GDM1 (cell line): ENCODE data around the gene ZNF407.

ENCODE experiments used
- DNase-seq: peaks from one replicate; lab custom pipeline; 2025; lab: John Stamatoyannopoulos, UW

ZNF407 gene

DNA sequence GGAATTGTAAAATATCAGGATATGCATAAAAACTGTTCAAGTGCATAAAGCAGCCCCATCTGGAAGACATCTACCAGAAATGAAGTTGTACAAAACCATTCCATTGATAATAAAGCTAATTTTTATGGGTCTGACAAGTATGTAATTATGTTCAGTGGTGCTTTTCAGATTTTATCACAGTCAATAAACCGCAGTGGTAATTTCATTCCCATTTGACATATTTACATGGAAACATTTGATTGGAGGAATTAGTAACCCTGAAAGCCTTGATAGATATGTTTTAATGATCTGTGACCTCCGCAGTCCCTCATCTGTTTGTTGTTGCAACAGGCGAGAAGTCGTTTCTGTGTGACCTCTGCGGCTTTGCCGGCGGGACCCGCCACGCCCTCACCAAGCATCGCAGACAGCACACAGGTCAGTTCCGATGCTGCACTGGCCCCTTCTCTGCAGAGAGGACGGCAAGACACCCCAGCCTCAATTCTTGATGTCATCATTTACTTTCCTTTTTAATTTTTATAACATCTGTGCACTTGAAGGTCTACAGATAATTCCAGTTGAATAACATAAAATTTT lies 283.1 kb downstream of the ZNF407 start:
- no peak for DNase-seq

DNA sequence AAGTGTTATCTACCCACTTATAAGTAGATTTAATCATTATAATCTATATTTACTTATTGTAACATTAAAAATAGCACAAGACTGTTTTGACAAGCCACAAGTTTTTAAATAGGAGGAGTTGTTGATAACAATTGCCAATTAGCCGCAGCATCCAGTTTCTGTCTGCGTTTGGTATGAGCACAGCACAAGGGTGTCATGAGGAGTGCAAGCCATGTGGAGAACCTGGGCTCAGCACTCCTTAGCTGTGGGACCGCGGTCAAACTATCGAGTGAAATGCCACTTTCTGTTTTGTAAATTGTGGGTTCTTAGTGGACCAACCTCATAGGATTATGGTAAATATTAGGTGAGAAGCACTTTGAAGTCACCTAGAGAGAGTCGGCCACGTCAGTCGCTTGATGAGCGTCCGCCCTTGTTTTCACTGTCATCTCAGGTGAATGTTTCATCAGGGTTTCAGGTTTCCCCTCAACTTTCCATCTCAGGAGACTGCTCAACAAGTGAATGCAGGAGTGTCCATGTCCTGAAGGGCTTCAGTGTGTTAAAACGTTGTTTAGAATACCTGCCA lies 294.5 kb downstream of the ZNF407 start:
- no peak for DNase-seq

DNA sequence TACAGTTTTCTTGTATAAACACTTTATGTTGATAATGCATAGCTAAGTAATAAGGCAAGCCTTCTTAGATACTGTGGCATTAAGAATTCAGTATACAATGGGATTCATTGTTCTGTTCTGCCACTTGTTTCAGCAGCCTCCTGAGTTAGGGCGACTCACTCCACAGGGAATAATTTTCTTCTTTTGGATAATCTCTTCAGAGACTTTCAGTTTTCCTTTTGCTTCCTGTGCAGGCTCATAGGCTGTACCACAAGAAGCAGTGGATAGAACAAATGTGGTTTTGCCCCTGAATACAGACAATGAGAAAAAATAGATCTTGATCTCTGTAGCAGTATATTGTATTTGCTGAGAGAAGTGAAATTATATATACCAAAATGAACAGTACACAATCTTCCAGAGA lies 298.0 kb downstream of the ZNF407 start:
- no peak for DNase-seq

DNA sequence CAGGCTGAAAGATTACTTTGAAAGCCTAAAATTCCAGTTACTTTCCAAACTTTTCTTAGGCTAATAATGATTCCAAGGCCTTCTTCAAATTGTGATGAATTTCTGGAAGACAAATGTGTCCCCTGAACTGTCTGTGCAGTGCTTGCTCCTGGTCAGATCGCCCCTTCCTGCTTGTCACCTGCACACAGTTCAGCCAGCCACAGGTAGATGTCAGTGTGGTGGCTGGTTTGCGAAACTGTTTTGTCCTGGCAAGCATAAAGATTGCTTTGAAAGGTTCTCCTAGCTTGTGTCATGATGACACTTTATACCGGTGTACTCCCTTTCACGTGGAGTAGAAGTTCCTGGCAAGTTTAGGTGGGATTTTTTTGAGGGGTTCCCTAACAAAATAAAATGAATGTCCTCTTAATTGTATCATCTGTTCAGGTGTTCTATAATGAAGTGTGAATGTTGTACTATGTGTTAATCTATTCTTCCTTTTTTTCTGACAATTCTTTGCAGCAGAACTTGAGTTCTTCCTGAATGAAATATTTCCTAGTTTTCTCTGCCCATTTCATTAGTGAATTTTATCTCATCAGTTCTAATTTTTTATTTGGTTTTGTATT lies 298.8 kb downstream of the ZNF407 start:
- DNase-seq = no peak

DNA sequence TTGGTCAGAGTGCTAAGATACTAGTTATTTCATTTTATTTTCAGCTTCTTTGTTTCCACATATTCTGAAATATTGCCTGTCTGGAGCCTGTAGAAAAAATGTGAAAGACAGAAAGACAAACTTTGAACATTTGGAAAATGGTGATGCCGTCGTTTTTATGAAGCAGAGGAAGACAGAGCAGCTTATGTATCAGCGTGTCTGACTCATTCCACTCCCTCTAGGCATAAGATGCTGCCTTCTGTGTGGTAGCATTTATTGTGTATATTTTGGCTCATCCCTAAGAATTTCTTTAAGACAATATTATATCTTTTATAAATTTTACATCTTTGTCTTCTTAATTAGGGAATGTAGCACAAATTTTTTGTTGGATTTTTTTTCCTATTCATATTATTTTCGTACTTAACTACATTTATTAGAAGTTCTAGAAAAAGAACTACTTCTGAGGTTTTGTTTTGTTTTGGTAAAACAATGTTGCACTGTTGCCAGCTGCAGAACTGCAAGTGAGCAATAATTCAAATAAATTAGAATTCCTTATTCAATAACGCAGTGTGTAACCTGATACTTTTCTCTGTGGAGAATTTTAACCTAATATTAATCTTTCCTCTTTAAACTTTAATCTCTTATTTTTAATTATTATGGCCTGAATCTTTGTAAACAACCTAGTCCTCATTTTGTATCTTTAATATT lies 300.4 kb downstream of the ZNF407 start:
- DNase-seq = no peak

DNA sequence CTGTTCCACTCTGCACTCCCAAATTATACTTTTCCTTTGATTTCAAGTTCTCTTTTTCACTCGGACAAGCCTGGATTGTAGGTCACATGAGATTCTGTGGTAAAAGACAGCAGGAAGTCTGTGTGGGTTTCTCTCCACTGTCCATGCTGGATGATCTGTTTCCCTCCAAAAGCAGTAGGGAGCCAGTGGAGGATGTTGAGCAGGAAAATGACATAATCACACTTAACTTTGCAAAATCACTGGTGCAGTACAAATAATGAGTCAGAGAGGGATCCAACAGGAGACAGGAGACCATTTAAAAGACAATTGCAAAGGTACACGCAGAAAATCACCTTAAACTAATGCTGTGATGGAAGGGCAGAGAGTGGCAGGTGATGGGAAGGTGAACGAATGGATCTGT lies 301.3 kb downstream of the ZNF407 start:
- DNase-seq = peak; percentile 10

DNA sequence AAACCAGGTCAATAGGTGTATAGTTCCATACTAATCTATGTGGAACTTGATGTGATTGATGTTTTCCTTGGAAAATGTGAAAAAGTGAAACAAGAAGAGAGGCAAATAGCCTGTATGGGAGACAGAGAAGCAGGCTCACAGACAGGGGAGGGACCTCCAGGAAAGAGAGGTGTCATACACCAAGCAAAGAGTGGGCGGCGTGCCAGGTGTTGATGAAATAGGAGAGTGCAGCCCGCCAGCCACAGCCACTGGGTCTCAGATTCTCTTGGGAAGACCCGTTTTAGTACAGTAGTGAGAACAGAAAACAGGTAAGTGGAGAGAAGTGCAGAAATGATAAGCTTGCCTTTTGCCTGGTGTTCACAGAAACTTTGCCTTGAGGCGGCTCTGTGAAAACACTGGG lies 301.9 kb downstream of the ZNF407 start:
- no peak for DNase-seq

DNA sequence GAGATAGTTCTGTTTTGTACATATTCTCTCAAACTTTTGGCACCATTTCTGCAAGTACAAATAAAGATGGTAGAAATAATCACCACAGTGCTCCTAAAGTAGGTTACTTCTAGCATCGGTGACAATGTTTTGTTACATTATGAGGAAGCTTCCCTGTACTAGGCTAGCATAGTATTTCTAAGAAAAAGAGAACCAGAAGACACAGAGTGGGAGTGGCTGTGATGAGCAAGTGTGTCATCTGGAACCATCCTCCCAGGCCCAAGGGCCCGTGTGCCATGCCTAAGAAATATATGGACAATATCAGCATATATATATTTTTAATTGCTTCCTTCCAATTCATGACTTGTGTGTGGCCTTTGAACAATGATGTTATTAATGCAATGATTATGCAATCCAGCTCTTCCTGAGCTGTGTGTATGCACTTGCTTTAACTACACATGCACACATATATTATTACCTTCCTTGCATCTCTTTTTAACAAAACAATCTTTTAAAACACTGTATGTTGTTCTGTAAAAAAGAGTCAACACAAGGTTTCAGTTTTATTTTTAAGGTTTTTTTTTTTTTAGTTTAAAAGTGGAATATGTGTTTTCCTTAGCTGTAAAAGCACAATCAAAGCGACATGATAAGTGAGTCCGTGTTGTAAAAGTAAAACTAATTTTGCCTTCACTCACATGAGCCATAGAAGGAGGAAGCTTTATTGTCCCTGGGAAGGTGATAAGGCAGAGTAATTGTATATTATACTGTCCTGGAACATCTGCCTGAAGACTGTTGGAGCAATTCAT lies 303.9 kb downstream of the ZNF407 start:
- DNase-seq = no peak

DNA sequence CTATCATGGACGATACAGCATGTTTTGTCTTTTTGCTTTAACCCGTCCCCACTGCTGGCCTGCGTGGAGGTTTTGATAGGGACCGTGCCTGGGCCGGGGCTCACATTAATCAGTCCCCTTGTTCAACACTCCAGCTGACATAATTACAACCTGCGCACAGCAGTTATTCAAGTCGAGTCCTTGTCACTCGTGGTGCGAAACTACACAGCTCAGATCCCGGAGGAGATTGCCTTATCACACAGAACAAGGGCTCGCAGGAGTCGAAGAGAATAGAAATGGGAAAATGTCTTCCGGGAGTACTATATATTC lies 304.4 kb downstream of the ZNF407 start:
- DNase-seq = no peak

DNA sequence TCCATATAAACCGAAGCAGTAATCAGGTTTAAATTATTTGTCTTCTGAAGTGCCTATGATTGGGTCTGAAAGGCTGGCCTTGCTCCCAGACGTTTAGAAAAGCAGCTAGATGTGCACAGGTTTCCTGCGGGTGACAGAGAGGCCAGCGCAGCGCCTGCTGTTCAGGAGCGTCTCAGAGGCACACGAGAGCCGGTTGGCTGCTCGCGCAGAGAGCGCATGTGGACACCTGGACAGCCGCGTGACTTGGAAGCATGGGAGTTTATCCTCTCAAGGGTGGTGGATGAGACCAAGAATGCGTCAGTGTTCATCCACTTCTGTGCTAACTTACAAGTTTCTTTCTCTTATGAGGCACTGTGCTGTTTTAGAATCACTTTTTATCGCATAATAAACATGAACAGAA lies 307.6 kb downstream of the ZNF407 start:
- no peak for DNase-seq

DNA sequence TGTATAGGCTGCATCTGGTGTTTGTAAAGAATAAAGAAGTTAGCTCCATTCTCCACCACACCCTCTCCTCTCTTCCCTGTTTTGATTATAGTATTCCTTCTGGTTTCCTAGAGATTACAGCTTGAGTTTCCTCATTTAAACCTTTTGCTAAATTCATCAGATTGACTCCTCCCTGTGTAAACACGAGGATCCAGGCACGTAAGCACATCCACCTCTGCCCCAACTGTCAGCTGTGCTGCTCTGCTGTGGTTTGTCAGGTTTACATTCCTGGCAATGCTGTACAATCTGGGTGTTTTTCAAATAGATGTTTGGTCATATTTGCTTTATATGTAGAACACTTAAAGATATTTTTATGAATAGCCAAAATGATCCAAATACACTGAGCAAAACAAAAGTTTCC lies 308.5 kb downstream of the ZNF407 start:
- no peak for DNase-seq

DNA sequence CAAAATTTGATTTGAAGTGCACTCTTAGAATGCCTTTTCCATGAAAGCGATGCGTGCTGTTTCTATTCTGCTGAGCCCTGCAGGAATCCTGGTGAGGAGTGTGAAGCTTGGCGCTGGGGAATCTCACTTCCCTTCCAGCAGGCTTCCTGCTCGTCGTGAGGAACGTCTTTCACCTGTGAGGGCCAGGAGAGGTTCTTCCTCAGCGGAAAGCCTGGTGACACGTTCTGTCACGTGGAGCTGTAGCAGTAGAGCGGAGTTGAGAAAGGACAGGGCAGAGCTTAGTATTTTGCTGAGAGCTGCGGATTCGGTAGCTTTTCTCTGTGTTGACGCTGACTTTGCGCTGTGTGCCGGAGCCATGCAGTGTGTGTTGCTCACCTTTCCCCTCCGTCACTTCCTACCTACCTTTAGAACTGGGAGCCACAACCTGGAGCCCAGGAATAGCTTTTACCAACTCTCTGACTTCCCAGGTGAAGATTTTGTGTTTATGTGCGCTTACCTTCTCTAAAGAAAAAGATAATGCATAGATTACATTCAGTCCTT lies 316.5 kb downstream of the ZNF407 start:
- no peak for DNase-seq

DNA sequence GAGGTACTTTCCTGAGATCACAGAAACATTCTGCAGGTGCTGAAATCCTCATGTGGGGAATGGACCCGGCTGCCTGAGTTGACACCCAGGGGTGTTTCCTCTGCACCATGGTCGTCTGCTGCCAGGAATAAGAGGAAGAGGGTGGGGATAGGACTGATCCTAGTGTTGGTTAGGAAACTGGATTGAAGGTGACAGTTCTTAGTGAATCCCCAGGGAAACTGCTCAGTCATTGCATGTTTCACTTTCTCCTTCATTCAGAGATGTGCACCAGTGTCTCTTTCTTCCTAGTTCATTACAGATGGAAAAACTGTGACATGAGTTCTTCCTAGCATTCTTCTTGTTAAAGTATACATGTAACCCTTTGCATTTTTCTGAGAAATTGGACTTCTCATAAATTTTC lies 317.0 kb downstream of the ZNF407 start:
- DNase-seq = no peak

DNA sequence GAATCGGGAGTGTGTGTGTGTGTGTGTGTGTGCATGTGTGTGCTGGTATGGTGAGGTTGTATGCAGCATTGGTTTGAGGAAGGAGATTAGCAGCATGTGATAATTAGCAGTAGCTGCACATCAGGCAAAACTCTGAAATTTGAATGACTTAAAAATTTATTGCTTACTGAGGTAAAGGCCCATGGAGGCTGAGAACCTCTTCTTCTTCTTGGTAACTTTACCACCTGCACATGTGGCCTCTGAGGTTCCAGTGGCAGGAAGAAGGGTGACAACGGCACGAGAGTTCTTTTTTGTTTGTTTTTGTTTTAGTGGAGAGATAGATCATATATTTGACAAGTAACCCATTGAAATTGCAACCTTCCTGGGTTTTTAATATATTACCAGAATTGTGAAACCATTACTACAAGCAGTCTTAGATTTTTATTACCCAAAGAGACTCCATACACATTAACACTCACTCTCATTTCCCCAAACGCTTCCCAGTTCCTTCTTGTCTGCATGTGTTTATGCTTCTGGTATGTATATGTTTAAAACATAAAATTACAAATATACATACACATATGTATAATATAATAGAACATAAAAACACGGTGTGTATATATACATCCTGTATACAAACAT lies 319.2 kb downstream of the ZNF407 start:
- no peak for DNase-seq

DNA sequence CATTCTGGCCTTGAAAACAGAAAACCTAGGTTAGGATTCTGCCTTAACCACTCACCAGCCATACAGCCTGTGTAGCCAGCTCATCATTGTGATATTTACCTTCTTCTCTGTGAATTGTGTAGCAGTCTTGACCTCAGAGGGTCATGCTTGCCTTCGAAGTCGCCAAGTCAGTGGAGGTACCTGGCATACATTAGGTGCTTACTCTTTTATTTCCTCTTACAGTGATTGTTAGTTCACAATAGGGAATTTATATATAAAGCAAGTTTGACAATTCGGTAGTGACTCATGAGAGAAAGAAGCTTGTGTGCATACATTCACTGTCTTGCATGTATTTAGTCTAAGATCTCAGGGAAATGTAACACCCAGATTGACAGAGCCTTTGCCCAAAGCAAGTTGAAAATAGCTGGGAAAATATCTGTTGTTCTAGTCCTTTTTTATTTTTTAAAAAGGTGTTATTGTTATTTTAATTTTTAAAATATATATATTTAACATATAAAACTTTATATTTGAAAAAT lies 320.7 kb downstream of the ZNF407 start:
- DNase-seq = no peak

DNA sequence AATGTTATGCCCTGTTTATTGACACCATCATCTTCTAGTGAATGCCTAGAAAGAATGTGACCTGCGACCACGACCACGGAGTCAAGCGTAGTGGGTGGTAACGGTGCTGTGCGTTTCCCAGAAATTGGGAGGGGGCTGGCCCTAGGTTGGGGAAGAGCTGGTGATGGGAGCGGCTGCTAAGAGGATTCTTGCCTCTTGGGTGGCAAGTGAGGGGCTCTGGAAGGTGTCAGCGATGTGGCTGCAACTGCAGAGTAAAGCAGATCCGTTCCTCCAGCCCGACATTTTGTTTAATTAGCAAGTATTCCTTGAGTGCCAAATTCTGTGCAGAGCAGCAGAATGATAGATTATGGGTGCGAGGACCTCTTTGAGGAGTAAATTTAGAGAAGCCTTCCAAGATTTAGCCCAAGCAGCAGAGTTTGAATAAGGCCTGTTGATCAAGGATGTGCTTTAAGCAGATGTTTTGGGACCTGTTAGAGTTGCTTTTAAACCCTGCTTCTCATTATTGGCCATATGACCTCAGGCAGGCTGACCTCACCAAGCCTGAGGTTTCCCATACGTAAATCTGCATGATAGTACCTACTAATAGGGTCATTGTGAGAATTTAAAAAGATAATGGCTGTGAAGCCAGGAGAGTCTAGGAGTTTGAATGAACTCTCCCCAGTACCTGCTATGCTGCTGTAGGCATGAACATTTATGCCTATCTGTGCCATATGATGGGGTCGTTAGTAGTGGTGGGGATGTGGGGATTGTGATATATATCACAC lies 323.6 kb downstream of the ZNF407 start:
- no peak for DNase-seq

DNA sequence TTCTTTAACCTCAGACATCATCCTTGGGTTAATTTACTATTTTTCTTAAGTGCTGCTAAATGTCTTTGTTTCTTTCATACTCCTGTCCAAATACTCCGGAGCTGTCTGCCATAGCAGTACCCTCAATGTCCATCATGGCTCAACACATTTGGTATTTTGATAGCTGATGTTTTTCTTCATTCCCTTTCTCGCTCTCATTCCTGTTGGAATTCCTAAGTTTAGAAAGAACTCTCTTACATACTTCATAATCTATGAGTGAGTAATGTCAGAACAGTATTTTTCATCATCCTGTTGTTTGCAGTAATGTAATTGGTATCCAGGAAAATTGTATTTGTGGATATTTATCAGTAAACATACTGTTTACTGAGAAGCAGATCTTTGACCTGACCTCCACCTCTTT lies 328.4 kb downstream of the ZNF407 start:
- DNase-seq = no peak

DNA sequence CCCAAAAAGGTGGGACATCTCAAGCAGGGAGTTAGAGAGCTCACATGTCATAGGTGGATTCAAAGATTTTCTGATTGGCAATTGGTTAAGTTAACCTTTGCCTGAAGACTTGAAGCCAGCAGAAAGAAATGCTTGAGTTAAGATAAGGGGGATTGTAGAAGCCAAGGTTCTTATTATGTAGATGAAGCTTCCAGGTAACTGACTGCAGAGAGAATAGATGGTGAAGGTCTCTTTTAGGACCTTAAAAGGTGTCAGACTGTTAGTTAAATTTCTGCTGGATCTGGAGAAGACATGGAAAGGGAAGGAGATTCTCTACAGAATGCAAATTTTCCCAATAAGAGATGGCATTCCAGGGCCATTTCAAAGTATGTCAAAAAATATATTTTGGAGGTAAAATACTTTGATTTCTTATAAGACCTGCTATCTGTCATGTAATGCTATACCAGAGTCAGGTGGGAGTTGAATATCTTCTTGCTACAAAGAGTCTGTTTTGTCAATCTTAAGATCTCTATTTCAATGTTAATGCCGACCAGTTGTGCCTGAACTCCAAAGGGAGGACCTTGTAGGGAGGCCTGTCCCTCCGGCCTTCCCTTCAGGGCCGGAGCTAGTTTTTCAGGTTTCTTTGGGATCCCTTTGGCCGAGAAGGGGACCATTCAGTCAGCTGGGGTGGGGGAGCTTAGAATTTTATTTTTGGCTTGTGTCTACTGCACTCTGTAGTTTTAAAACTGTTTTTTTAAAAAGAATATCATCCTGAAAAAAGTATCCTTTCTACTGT lies 330.7 kb downstream of the ZNF407 start:
- no peak for DNase-seq

DNA sequence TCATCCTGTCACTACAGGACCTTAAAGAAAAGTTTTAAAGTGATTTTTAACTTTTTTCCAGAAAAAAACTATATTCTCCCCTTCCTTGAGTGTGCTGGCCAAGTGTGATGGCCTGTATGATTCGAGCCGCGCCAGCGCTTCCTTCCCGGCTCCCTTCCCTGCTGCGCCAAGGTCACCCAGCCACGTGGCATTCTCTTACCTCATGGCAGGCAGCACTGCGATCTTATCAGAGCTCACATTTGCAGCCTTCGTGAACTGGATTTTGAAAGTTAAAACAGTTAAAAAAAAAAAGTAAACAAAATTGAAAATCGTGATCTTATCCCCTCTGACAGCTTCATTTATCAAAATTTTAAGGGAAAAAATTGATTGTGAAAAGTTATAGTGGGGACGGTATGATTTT lies 331.4 kb downstream of the ZNF407 start:
- no peak for DNase-seq

DNA sequence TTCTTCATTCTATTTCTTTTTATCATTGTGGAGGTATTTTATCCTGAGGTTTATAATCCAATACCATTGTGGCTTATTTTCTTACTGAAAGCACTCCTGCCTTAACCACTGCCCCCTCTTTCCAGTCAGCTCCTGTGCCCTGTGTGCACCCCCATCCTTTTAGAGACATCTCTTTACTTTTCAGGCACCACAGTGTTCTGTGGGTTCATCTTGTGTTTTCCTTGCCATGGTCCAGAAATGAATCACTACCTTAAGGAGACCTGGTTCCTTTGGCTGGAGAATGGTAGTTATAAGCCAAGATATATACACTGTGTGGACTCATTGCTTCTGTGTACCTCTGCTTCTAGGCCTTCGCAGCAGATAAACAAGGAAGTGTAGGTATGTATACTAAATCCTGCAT lies 332.9 kb downstream of the ZNF407 start:
- DNase-seq = no peak
